Heart left ventricle (tissue), 13 donors: ENCODE results near the gene SEC14L2.

Experiments
- POLR2A ChIP-seq, 2 donors: fragments of 450-650 bp; IDR thresholded peaks; one replicate each; pipeline ENCODE4 v1.6.1; 2017; ENCODE audit warnings: antibody characterized with exemption in 2 of 2, mild to moderate bottlenecking in 2 of 2, moderate library complexity in 2 of 2
- TF ChIP-seq, protein P1 (sequence below), 12 donors: fragments of 200-600 bp; sonication (generic) in 4 of 12; IDR thresholded peaks; one replicate each; pipeline versions ENCODE4 v1.5.0 to v1.8.0; 2018 to 2022; ENCODE audit warnings: antibody characterized with exemption in 12 of 12, mild to moderate bottlenecking in 5 of 12
- donor health status: ischemic (EF 13 %, LVEDD 7.1; RV severe dilation, severe dysfunction).
- donor health status: DM: no; HTN: yes; CAD: no.
- donor health status: DM: no; HTN: no; CAD: no.
- donor health status: ischemic (EF 25% LVEDD 6.9; RV normal size, moderate dysfunction).
- donor health status: ischemic (EF 25% LVEDD 5.7; RV mildly dilated, moderate dysfunction).
- donor health status: ischemic (EF 35%, LVEDD 5.7; RV mildly dilated, moderate dysfunction).
- donor health status: nonischemic (EF 11% LVEDD 7.7; RV severe dilation, severe dysfunction).
- donor health status: DM: yes; HTN: yes; CAD: no.
- donor health status: PGD.
- donor health status: ischemic (EF 29% LVEDD 5.4; RV normal size, mild dysfunction).
- donor health status: nonischemic (EF 23%, LVEDD 6.1; RV moderate dilation, normal function).

DNA sequence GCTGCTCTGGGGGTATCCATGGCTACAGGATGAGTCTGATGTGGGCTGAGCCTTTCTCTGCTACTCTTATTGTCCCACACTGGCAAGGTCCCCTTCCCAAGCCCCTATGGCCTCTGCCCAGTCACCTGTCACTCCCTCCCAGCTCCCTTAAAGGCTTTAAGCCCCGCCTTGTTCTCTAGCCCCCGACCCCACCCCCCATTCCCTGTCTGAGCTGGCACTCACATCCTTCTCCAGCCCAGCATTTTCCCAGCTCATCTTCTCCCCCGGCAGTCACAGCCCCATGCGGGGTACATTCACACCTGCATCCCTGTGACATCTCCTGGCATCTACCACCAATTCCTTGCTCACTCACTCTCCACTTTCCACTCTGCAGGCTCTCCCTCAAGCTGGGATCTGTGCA is 33.1 kb downstream of the SEC14L2 start:
- TF ChIP-seq, protein P1, sequence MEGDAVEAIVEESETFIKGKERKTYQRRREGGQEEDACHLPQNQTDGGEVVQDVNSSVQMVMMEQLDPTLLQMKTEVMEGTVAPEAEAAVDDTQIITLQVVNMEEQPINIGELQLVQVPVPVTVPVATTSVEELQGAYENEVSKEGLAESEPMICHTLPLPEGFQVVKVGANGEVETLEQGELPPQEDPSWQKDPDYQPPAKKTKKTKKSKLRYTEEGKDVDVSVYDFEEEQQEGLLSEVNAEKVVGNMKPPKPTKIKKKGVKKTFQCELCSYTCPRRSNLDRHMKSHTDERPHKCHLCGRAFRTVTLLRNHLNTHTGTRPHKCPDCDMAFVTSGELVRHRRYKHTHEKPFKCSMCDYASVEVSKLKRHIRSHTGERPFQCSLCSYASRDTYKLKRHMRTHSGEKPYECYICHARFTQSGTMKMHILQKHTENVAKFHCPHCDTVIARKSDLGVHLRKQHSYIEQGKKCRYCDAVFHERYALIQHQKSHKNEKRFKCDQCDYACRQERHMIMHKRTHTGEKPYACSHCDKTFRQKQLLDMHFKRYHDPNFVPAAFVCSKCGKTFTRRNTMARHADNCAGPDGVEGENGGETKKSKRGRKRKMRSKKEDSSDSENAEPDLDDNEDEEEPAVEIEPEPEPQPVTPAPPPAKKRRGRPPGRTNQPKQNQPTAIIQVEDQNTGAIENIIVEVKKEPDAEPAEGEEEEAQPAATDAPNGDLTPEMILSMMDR (IDR thresholded peaks at IDR 0.05): no peak
- no peak for TF ChIP-seq POLR2A (IDR thresholded peaks at IDR 0.05)
